Anterior cingulate cortex (tissue), 58 donors: ENCODE measurements around the gene NANOS1.
A peak's percentile ranks its signal among the peaks of the same experiment; 100 is the strongest.

Experiments
- DNase-seq, 58 donors: peaks; one replicate each; lab custom pipeline; 2025; lab: John Stamatoyannopoulos, UW

Gene NANOS1, protein sequence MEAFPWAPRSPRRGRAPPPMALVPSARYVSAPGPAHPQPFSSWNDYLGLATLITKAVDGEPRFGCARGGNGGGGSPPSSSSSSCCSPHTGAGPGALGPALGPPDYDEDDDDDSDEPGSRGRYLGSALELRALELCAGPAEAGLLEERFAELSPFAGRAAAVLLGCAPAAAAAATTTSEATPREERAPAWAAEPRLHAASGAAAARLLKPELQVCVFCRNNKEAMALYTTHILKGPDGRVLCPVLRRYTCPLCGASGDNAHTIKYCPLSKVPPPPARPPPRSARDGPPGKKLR

DNA sequence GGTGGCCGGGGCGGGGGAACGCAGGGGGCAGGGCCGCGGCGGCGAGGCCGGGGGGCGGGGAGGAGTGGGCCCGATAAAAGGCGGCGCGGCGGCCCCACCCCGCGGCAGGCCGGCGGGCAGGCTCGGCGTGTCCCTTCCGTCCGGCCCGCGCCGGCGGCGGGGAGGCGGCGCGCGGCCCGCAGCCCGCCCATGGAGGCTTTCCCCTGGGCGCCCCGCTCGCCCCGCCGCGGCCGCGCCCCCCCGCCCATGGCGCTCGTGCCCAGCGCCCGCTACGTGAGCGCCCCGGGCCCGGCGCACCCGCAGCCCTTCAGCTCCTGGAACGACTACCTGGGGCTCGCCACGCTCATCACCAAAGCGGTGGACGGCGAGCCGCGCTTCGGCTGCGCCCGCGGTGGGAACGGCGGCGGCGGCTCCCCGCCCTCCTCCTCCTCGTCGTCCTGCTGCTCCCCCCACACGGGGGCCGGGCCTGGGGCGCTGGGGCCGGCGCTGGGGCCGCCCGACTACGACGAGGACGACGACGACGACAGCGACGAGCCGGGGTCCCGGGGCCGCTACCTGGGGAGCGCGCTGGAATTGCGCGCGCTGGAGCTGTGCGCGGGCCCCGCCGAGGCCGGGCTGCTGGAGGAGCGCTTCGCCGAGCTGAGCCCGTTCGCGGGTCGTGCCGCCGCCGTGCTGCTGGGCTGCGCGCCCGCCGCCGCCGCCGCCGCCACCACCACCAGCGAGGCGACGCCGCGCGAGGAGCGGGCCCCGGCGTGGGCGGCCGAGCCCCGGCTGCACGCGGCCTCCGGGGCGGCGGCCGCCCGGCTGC is at the start of gene NANOS1:
Gene NANOS1 (plus strand): TSS at position 102 of the 808 bp plus-strand sequence. CDS start 88 bp downstream, at position 190.
- peak in 7 of 58 donors; percentile 24 to 63 (median 36) for DNase-seq

DNA sequence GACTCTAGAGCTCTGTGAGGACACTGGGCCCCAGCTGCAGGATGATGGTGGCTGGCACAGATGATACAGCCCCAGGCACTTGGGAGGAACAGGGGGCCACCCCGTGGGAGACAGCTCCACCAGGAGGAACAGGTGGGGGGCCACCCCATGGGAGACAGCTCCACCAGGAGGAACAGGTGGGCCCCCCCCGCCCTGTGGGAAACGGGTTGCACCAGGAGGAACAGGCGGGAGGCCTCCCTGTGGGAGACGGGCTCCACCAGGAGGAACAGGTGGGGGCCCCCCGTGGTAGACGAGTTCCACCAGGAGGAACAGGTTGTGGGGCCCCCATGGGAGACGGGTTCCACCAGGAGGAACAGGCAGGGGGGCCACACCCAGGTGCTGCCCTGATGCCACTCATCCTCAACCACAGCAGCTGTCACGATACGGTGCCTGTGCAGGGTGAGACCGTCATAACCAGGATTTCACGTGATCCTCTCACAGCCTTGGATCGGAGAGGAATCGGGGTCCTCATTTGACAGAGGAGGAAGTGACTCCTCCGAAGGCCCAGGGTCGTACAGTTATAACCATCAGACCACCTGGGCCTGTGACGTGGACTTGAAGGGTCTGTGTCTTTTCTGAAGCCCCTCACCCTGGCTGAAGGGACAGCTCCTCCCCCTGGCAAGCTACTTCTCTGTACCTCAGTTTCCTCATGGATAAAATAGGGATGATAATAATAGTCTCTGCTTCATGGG is 49.2 kb upstream of the NANOS1 start:
- no peak for DNase-seq

DNA sequence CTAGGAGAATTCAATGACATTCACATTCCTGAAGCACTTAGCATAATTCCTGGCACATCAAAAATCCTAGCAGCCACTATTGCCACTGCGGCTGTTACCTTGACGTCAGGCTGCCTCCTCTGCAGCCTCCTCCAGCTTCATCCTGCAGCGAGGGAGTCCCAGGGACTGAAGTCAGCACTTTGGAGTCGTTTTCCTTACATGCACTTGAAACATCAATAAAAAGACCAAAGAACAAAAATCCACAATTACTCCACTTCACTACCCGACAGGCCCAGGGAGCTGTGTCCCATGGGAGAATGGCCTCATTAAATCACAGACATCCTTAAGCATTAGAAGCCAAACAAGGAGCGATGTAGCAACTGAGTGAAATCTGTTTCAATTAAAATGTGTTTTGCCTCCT is 48.6 kb upstream of the NANOS1 start:
- peak in 1 of 58 donors; percentile 31 for DNase-seq

DNA sequence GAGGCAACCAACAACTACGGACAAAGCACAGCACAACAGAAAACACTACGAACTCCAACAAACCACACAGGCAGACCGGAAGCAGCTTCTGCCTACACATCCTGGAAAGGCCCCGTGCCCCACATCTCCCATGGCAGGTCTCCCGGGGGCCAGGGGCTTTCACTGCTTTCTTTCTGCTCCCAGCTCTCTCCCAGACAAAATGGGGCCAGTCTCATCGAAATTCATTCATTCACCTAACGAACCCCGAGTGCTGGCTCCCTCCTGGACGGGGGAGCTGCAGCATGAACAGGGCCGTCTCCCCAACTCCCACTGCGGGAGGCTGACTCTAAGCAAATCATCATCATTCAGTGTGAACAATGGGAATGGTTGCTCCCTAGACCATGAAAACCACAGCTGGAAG is 47.6 kb upstream of the NANOS1 start:
- DNase-seq = no peak

DNA sequence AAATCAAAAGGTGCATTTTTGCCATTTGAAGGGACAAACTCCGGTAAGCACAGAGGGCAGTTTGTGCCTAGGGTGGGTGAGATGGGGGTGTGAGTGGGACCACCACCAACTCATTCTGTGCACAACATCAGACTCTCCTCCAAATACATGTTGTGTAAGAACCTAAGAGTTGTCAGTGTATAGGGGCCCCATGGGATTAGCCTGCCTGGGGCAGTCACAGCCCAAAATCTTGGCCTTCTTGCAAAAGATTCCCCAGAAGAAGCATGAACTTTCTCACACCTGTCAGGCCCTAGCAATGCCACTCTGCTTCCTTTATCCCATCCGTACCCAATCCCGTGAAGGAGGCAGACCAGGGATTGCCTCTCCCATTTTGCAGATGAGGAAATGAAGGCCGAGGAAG is 47.1 kb upstream of the NANOS1 start:
- DNase-seq = no peak

DNA sequence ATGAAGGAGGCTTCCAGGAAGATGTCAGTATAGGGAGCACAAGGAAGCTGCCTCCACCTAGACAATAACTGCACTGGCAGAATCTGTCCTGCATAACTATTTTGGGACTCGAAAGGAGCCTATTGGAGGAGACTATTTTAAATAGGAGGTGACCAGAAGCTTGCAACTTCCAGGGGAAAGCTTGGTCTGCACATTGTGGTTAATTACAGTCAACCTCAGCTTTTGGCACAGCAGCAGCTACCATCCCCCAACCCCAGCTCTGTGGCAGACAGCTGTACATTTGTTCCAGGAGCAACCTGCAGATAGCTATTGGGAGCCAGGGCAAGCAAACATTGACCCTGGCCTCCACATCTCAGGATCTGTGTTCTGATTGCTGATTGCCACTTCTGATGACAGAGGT is 46.3 kb upstream of the NANOS1 start:
- DNase-seq = no peak

DNA sequence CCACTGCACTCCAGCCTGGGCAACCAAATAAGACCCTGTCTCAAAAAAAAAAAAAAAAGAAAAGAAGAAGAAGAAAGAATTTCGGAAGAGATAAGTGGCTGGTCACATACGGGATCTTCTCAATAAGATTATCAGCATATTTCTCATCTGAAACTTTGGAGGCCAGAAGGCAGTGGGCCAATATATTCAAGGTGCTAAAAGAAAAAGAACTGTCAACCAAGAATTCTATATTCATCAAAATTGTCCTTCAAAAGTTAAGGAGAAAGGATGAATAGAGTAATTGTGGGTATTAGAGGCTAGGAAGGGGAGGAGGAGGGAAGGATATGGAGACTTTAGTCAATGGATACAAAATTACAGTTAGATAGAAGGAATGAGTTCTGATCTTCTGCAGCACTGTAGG is 43.9 kb upstream of the NANOS1 start:
- DNase-seq = no peak

DNA sequence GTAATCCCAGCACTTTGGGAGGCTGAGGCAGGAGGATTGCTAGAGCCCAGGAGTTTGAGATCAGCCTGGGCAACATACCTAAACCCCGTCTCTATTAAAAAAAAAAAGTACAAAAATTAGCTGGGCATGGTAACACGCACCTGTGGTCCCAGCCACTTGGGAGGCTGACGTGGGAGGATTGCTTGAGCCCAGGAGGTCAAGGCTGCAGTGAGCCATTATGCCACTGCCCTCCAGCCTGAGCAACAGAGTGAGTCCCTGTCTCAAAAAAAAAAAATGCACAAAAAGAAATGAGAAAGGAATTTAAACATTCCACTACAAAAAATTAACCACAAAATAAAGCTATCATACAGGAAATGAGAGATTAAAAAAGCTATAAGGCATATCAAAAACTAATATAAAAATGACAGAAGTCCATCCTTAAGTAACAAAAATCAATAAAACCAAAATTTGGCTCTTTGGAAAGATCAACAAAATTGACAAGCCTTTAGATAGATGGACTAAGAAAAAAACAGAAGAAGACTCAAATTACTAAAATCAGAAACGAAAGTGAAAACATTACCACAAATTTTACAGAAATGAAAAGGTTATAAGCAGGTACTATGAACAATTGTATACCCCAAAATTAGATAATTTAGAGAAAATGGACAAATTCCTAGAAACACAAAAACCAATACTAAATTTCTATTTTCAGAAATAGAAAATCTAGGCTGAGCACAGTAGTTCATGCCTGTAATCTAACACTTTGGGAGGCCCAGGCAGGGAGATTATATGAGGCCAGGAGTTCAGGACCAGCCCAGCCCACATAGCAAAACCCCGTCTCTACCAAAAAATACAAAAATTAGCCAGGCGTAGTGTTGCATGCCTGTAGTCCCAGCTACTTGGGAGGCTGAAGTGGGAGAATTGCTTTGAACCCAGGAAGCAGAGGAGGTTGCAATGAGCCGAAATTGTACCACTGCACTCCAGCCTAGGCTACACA is 42.4 kb upstream of the NANOS1 start:
- DNase-seq = no peak

DNA sequence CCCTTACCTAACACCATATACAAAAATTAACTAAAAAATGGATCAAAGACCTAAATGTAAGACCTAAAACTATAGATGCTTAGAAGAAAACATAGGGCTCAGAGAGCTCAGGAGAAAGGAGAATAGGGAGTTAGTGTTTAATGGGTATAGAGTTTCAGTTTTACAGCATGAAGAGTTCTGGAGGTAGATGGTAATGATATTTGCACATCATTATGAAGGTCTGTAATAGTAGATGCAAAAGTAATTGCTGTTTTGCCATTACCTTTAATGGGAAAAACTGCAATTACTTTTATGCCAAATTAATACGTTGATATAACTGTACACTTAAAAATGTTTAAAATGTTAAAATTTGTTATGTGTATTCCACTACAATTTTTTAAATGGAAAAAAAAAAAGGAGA is 39.2 kb upstream of the NANOS1 start:
- no peak for DNase-seq

DNA sequence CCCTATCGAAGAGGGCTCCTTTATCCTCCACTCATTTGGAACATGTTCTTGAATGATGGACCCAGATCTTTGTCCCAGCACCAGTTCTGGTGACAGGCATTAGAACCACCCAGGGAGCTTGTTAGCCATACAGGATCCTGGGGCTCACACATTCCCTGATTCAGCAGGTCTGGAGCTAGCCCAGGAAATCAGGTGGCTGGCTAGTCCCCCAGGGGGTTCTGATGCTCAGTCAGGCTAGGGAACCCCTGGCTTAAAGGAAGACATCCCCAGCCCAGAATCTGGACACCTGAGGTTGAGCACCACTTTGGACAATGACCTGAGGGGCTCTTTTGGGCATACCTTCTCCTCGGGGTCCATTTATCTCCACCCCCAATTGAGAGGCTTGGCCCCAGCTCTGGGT is 37.0 kb upstream of the NANOS1 start:
- DNase-seq = no peak

DNA sequence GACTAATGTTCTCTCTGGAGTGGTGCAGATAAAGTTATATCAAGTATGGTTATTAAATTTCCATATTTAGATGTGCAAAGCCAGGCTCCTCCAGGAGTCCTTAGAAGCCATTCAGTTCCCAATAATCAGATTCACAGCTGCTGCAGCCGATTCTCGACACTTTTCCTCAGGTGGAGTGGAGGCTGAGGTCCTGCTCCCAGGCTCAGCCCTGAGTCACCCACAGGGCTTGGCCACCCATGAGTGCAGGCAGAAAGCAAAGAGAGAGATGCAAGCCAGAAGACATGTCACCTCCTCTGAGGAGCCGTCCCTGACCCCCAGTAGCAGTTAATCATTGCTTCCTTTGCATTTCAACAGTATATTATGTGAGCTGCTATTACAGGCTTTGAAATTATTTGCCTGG is 36.3 kb upstream of the NANOS1 start:
- no peak for DNase-seq

DNA sequence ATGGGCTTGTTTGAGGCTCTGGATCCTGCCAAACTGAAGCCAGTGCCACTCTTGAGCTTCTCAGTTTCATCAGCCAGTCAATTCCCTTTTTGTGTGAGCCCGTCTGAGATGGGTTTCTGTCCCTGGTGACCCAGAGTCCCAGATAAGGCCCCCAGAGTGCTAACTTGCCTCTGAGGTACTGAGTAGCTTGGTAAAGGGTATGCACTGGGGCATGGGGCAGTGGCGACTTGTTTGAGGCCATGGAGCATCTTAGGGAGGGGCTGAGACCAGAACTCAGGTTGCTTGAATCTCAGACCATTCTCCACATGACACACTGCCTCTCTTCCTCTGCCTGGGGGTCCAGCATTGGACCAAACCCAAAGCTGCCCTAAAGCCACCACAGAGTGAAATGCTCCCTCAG is 35.2 kb upstream of the NANOS1 start:
- DNase-seq = no peak

DNA sequence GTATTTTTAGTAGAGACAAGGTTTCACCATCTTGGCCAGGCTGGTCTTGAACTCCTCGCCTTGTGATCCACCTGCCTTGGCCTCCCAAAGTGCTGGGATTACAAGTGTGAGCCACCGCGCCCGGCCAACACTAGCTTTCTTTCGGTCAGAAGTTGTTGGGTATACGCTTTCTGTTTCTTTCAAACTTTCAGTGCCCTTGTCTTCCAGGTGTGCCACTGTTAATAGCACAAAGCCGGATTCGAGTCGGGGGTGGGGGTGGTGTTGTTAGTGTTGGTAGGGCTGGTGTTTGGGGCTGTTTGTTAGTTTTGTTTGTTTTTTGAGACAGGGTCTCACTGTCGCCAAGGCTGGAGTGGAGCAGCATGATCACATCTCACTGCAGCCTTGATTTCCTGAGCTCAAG is 33.8 kb upstream of the NANOS1 start:
- no peak for DNase-seq

DNA sequence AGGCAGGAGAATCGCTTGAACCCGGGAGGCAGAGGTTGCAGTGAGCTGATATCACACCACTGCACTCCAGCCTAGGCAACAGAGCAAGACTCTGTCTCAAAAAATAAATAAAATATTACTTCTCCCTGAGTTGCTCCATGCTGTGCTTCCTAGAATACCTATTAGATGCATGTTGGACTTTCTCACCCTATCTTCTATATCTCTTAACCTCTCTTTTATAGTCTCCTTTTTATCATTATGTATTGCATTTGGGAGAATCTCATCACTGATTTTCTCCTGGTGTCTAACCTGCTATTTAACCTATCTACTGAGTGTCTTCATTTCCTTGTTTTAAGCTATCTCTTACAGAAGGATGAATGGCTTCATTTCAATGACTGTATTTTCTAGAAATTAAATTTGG is 32.1 kb upstream of the NANOS1 start:
- DNase-seq = no peak

DNA sequence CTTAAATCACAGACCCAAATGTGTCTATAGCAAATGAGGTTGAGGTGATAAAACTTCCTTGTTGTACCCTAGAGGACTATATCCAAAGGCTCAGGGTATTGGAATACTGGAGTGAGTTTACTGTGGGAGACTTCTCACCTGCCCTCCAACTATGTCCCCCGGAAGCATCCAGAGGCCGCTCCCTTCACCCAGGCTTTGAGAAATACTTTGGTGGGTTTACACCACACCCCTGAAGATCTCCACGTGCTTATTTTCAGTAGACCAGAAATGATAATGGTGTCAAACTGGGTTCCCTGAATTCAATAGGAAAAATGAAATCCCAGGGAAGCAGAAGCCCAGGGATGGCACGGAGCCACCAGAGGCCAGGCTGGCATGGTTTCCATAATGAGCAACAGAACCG is 31.3 kb upstream of the NANOS1 start:
- no peak for DNase-seq

DNA sequence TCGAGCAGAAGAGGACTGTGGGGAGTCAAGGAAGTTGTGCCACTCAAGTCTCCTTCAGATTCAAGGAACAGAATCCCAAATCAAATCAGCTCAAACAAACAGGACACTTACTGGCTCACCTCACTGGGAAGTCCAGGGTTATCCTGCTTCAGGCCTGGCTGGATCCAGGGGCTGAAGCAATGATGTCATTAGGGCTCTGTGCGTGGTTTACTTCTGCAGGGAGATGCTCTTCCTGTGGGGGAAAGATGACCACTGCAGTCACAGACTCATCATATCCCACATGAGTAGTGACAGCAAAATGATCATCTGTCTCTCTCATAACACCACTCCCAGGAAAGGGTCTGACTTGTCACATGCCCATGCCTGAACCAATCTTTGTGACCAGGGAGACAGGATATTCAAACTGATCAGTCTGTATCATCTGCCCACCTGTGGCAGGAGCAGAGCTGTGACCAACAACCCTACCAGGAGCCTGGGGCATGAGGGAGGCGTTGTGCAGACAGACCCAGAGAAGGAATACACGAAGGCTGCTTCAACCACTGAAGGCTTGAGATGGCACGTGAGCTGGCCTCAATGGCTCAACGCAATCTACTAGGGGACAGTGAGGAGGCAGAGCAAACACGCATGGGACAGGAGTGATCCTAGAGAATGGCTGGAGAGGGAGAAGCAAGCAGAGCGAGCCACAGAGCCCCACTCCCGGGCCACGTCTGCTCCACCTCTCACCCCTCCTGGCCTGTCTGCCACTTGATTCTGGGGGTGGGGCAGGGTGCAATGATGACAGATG is 27.6 kb upstream of the NANOS1 start:
- DNase-seq = no peak

DNA sequence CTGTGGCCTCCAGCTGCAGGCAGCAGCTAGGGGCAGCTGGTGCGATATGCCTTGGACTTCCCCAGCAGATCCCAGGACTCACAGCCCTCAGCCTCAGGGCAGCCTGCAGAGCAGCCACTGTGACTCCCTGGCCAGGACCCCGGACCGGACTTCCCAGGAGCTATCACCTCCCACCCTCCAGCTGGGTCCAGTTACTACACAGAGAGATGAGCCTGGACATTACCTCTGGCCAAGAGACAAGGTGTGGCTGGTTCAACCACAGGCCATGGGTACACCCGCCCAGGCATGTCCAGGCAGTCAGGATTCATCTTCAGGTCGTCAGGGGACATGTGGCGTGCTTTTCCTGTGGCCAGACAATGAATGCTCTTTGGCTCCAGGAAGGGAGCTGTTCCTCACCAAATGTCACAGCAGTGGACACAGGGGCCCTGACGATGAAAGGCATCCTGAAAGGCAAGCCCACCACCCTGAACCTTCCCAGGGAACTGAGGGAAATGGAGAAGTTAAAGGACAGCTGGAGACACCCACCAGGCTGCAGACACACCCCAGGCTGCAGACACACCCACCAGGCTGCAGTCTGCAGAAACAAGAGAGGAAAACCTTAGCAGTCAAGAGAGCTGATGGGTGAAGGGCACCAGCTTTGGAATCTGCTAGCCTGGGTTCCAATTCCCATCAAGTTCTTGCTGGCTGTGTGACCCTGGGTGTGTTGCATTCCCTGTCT is 25.8 kb upstream of the NANOS1 start:
- DNase-seq = no peak

DNA sequence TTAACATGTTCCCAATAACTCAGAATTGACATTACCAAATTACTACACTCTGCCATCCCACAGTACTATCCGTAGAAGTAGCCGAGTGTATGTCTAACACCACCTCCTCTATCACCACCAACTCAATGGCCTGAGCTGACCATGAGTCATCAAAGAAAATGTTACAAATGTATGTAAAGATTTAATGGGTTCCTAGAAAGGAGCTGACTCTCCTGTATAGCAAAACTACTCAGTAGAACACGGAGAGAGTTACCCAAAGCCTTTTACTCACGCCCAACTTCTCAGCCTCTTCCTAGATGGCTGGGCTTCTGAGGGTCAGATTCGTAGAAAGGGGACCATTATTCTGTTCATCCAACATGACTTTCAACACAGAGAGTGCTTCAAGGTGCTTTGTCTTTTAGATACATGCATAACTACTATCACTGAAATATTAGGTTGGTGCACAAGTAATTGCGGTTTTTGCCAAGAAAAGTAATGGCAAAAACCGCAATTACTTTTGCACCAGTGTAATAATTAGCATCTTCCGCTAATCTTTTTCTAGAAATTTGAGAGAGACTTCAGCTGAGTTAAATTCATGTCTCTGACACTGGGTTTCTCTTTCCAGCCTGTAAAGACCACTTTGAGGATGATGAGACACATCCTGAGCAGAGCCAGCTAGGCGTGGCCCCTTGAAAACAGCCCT is 24.0 kb upstream of the NANOS1 start:
- no peak for DNase-seq
